Hepatocyte (in vitro differentiated cells): Measurements from ENCODE around the gene SHC4. TPM values are rescaled to one million over a fixed set of nuclear protein-coding genes. Genes with fewer than 3 reads are reported as not detected.
A peak's percentile ranks its signal among the peaks of the same experiment; 100 is the strongest.

Experiments
- DNase-seq: peaks from one replicate; pipeline ENCODE4 v3.0.0-alpha.2; 2016; ENCODE audit warnings: low spot score
- H2AFZ ChIP-seq: fragments of 200-600 bp; sonication (generic); 2 replicates; pipeline ENCODE4 v1.6.0; 2016; ENCODE audit warnings: antibody characterized with exemption, mild to moderate bottlenecking
- H3K27ac ChIP-seq: fragments of 200-600 bp; sonication (generic); 2 replicates; pipeline ENCODE4 v1.5.1; 2016; ENCODE audit warnings: mild to moderate bottlenecking
- H3K27me3 ChIP-seq: fragments of 200-600 bp; sonication (generic); 2 replicates; pipeline ENCODE4 v1.6.1; 2016
- H3K36me3 ChIP-seq: fragments of 200-600 bp; sonication (generic); replicated peaks from 2 replicates; pipeline ENCODE4 v1.5.1; 2016; ENCODE audit warnings: low read depth; ENCODE audit not compliant: insufficient read depth
- H3K4me1 ChIP-seq: fragments of 200-600 bp; sonication (generic); 2 replicates; pipeline ENCODE4 v1.5.1; 2016; ENCODE audit warnings: mild to moderate bottlenecking, moderate library complexity; ENCODE audit not compliant: insufficient read depth
- H3K4me2 ChIP-seq: fragments of 200-600 bp; sonication (generic); 2 replicates; pipeline ENCODE4 v1.6.0; 2016
- H3K4me3 ChIP-seq: fragments of 200-600 bp; sonication (generic); 2 replicates; pipeline ENCODE4 v1.5.1; 2016; ENCODE audit warnings: mild to moderate bottlenecking
- H3K79me2 ChIP-seq: fragments of 200-600 bp; sonication (generic); 2 replicates; pipeline ENCODE4 v1.6.0; 2017; ENCODE audit warnings: mild to moderate bottlenecking
- H3K9me2 ChIP-seq: fragments of 200-600 bp; sonication (generic); replicated peaks from 2 replicates; pipeline ENCODE4 v1.6.0; 2017; ENCODE audit warnings: mild to moderate bottlenecking; ENCODE audit not compliant: insufficient read depth
- H3K9me3 ChIP-seq: fragments of 200-600 bp; sonication (generic); 2 replicates; pipeline ENCODE4 v1.5.1; 2016; ENCODE audit warnings: low read depth, mild to moderate bottlenecking
- H4K20me1 ChIP-seq: fragments of 200-600 bp; sonication (generic); 2 replicates; pipeline ENCODE4 v1.6.0; 2016; ENCODE audit warnings: mild to moderate bottlenecking; ENCODE audit not compliant: insufficient read depth, poor library complexity, severe bottlenecking
- EZH2 ChIP-seq: fragments of 200-600 bp; sonication (generic); IDR thresholded peaks from 2 replicates; pipeline ENCODE4 v1.6.1; 2016; ENCODE audit warnings: antibody characterized with exemption, mild to moderate bottlenecking, borderline replicate concordance
- EZH2phosphoT487 ChIP-seq: fragments of 200-600 bp; sonication (generic); IDR thresholded peaks from one replicate; pipeline ENCODE4 v1.6.1; 2018; ENCODE audit warnings: antibody characterized with exemption, mild to moderate bottlenecking, low read depth, moderate library complexity; ENCODE audit not compliant: unreplicated experiment, severe bottlenecking
- WGBS: methylation state at CpG from one replicate; pipeline ENCODE4 v1.1.6; 2016; ENCODE audit warnings: low lambda C conversion rate; ENCODE audit errors: missing lambda C conversion rate; 5-methylcytosine and 5-hydroxymethylcytosine counted together
- polyA plus RNA-seq: library from polyadenylated mRNA; unstranded; fragments of >200 nt; fragmentation: Nextera tagmentation; extraction: Ambion mirVana; gene quantifications from 2 replicates; pipeline ENCODE4 v1.2.1, GENCODE V29; 2016
- total RNA-seq: library from RNA; depleted of rRNA; stranded (reverse); fragments of >200 nt; gene quantifications from 2 replicates; pipeline ENCODE4 v1.2.3, GENCODE V29; 2014
- TF ChIP-seq, protein P1 (sequence below): fragments of 200-600 bp; sonication (generic); IDR thresholded peaks from 2 replicates; pipeline ENCODE4 v1.5.1; 2016; ENCODE audit warnings: antibody characterized with exemption, mild to moderate bottlenecking; ENCODE audit not compliant: poor library complexity

SHC4 gene
- total and polyA plus RNA-seq, 2 experiments from 2014 or later, result 0.75 to 1.00 TPM

DNA sequence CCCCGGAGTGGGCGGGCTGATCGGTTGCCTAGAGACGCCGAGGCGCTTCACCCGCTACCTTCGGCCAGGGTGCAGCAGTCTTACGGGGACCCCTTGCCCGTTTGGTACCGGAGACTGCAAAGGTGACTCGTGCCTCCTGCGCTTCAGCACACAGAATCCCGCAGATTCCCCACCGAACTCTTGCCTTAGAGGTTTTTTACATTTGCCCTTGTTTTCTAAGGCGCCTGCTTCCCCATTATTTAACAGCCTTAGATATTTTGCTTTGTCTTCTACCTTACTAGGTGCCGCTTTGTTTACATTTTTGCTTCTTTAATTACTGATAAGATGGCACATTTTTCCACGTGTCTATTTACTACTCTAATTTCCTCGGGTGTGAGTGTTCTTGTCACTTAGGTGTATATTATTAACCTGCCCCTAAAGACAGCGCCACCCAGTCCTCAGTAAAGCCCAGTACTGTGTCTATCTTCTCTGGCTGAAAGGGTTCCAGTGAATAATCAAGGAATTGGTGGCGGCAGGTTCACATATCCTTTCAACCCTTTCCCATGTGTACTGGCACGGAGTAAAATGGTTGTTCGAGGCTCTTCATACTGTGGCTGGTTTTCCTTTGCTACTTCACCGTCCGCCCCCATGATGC lies 152.3 kb downstream of the SHC4 start:
- Histone ChIP-seq H3K36me3 (no peaks in the 10 kb centered on the region), H4K20me1 (no peaks in the 10 kb centered on the region), H3K27ac (no peak overlapping the region), H3K4me1 (no peaks in the 10 kb centered on the region), H3K27me3 (no peaks in the 10 kb centered on the region), H3K9me2 (no peaks in the 10 kb centered on the region), H3K4me2 (peak overlapping the region; percentile 76), H3K9me3 (no peaks in the 10 kb centered on the region), H2AFZ (peak overlapping the region; percentile 34), H3K79me2 (peaks cover 2% of the 10 kb centered on the region), H3K4me3 (peak overlapping the region; percentile 46)
- DNase-seq, result peak; percentile 24
- TF ChIP-seq, protein P1, sequence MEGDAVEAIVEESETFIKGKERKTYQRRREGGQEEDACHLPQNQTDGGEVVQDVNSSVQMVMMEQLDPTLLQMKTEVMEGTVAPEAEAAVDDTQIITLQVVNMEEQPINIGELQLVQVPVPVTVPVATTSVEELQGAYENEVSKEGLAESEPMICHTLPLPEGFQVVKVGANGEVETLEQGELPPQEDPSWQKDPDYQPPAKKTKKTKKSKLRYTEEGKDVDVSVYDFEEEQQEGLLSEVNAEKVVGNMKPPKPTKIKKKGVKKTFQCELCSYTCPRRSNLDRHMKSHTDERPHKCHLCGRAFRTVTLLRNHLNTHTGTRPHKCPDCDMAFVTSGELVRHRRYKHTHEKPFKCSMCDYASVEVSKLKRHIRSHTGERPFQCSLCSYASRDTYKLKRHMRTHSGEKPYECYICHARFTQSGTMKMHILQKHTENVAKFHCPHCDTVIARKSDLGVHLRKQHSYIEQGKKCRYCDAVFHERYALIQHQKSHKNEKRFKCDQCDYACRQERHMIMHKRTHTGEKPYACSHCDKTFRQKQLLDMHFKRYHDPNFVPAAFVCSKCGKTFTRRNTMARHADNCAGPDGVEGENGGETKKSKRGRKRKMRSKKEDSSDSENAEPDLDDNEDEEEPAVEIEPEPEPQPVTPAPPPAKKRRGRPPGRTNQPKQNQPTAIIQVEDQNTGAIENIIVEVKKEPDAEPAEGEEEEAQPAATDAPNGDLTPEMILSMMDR, result peak; percentile 15
- TF ChIP-seq EZH2, result no peak
- 9% methylated on average over 25 of the region's 25 CpGs for WGBS

GRCh38 chr15:48810414-48811324 lies 153.1 kb downstream of the SHC4 start, which contains the start of gene CEP152:
TSS of gene CEP152 (minus strand) at chr15:48811069. CDS start at chr15:48805649, 5,420 bp downstream.
- Histone ChIP-seq H4K20me1 (no peaks in the 10 kb centered on the region), H3K36me3 (no peaks in the 10 kb centered on the region), H3K79me2 (peaks cover 2% of the 10 kb centered on the region), H3K4me1 (no peaks in the 10 kb centered on the region), H2AFZ (peak within 1 kb of the TSS; percentile 92), H3K4me3 (peak within 1 kb of the TSS; percentile 54), H3K4me2 (peak within 1 kb of the TSS; percentile 83), H3K9me3 (no peaks in the 10 kb centered on the region), H3K27me3 (no peaks in the 10 kb centered on the region), H3K27ac (peak within 1 kb of the TSS; percentile 11), H3K9me2 (no peaks in the 10 kb centered on the region)
- peak; percentile 99 for DNase-seq
- 2% methylated on average over 51 of the region's 51 CpGs for WGBS
- TF ChIP-seq, protein P1, result no peak
- TF ChIP-seq EZH2 (no peak), EZH2phosphoT487 (no peak)

- Histone ChIP-seq H3K4me2 (no peak overlapping the region), H3K4me3 (no peak overlapping the region), H3K79me2 (peaks cover 2% of the 10 kb centered on the region), H3K36me3 (no peaks in the 10 kb centered on the region), H3K9me3 (no peaks in the 10 kb centered on the region), H3K27me3 (no peaks in the 10 kb centered on the region), H3K4me1 (no peaks in the 10 kb centered on the region), H3K27ac (no peak overlapping the region), H2AFZ (no peak overlapping the region), H3K9me2 (no peaks in the 10 kb centered on the region), H4K20me1 (no peaks in the 10 kb centered on the region)
- TF ChIP-seq EZH2phosphoT487, result no peak
- TF ChIP-seq, protein P1, result no peak
- TF ChIP-seq EZH2, result no peak
- 66% methylated on average over 2 of the region's 2 CpGs for WGBS
- no peak for DNase-seq
Measured at GRCh38 chr15:48806151-48806550, 157.6 kb downstream of the SHC4 start.
